PFSK-1 (cell line): ENCODE measurements around the gene PSMA8.

Experiments used
- POLR2AphosphoS5 ChIP-seq: IDR thresholded peaks from 2 replicates; pipeline ENCODE4 v1.6.1; 2012; ENCODE audit warnings: low read depth, mild to moderate bottlenecking, control low read depth, low read length, moderate library complexity
- SIN3A ChIP-seq: IDR thresholded peaks from 2 replicates; pipeline ENCODE4 v1.6.1; 2012; ENCODE audit warnings: mild to moderate bottlenecking, low read length, moderate library complexity, borderline replicate concordance; ENCODE audit not compliant: insufficient read depth
- TF ChIP-seq, protein P1 (sequence below), 2 experiments: IDR thresholded peaks; 2 replicates each; pipeline versions ENCODE4 v1.6.1 to v1.8.0; 2011 to 2012; ENCODE audit warnings: low read depth in 2 of 2, low read length in 2 of 2, control low read depth in 1 of 2, inconsistent platforms in 1 of 2, mild to moderate bottlenecking in 1 of 2, moderate library complexity in 1 of 2; ENCODE audit not compliant: insufficient read depth in 1 of 2

DNA sequence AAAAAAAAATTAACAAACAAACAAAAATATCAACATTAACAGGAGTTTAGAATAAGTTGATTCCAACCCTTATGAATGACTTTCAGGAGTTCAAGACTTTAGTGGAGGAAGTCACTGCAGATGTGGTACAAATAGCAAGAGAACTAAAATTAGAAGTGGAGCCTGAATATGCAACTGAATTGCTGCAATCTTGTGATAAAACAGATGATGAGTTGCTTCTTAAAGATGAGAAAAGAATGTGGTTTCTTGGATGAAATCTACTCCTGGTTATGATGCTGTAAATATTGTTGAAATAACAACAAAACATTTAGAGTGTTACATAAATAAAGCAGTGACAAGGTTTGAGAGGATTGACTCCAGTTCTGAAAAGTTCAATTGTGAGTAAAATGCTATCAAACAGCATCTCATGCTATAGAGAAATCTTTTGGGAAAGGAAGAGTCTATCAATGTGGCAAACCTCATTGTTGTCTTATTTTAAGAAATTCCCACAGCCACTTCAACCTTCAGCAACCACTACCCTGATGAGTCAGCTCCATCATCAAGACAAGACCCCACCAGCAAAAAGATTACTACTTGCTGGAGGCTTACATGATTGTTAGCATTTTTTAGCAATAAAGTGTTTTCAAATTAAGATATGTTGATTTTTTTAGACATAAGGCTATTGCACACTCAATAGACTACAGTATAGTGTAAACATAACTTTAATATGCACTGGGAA lies 49.9 kb downstream of the PSMA8 start:
- TF ChIP-seq, protein P1, sequence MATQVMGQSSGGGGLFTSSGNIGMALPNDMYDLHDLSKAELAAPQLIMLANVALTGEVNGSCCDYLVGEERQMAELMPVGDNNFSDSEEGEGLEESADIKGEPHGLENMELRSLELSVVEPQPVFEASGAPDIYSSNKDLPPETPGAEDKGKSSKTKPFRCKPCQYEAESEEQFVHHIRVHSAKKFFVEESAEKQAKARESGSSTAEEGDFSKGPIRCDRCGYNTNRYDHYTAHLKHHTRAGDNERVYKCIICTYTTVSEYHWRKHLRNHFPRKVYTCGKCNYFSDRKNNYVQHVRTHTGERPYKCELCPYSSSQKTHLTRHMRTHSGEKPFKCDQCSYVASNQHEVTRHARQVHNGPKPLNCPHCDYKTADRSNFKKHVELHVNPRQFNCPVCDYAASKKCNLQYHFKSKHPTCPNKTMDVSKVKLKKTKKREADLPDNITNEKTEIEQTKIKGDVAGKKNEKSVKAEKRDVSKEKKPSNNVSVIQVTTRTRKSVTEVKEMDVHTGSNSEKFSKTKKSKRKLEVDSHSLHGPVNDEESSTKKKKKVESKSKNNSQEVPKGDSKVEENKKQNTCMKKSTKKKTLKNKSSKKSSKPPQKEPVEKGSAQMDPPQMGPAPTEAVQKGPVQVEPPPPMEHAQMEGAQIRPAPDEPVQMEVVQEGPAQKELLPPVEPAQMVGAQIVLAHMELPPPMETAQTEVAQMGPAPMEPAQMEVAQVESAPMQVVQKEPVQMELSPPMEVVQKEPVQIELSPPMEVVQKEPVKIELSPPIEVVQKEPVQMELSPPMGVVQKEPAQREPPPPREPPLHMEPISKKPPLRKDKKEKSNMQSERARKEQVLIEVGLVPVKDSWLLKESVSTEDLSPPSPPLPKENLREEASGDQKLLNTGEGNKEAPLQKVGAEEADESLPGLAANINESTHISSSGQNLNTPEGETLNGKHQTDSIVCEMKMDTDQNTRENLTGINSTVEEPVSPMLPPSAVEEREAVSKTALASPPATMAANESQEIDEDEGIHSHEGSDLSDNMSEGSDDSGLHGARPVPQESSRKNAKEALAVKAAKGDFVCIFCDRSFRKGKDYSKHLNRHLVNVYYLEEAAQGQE (IDR thresholded peaks at IDR 0.05; ENCODE audit: insufficient read depth in 1 of 2, low read depth in 2 of 2, low read length in 2 of 2), result no peak
- TF ChIP-seq POLR2AphosphoS5 (no peak), SIN3A (no peak)
